ENCODE measurements around the gene KCMF1.

The KCMF1 gene

GRCh38 chr2:84980263-84980983, 9.5 kb downstream of the KCMF1 start:
- no peak for DNase-seq (ENCODE audit: low read depth in 3 of 3, low spot score in 1 of 3)

- DNase-seq (ENCODE audit: low read depth in 3 of 3, low spot score in 1 of 3), result no peak
Observed at GRCh38 chr2:84986018-84986417, 15.1 kb downstream of the KCMF1 start.

- no peak for DNase-seq (ENCODE audit: low read depth in 3 of 3, low spot score in 1 of 3)
Observed at GRCh38 chr2:84989422-84989821, 18.5 kb downstream of the KCMF1 start.

GRCh38 chr2:84989927-84990326, 19.0 kb downstream of the KCMF1 start:
- no peak for DNase-seq (ENCODE audit: low read depth in 3 of 3, low spot score in 1 of 3)

- DNase-seq (ENCODE audit: low read depth in 3 of 3, low spot score in 1 of 3), result no peak
Observed at GRCh38 chr2:84991404-84992160, 20.6 kb downstream of the KCMF1 start.

- DNase-seq (ENCODE audit: low read depth in 3 of 3, low spot score in 1 of 3), result no peak
Observed at GRCh38 chr2:84995826-84996225, 24.9 kb downstream of the KCMF1 start.

- DNase-seq (ENCODE audit: low read depth in 3 of 3, low spot score in 1 of 3), result no peak
Observed at GRCh38 chr2:84996909-84997308, 25.9 kb downstream of the KCMF1 start.

- no peak for DNase-seq (ENCODE audit: low read depth in 3 of 3, low spot score in 1 of 3)
Observed at GRCh38 chr2:84999553-84999955, 28.6 kb downstream of the KCMF1 start.

- no peak for DNase-seq (ENCODE audit: low read depth in 3 of 3, low spot score in 1 of 3)
Observed at GRCh38 chr2:85001595-85001994, 30.6 kb downstream of the KCMF1 start.

GRCh38 chr2:85002534-85002933, 31.6 kb downstream of the KCMF1 start:
- DNase-seq (ENCODE audit: low read depth in 3 of 3, low spot score in 1 of 3), result no peak

- DNase-seq (ENCODE audit: low read depth in 3 of 3, low spot score in 1 of 3), result no peak
Observed at GRCh38 chr2:85008252-85008651, 37.3 kb downstream of the KCMF1 start.

GRCh38 chr2:85009019-85009618, 38.2 kb downstream of the KCMF1 start:
- no peak for DNase-seq (ENCODE audit: low read depth in 3 of 3, low spot score in 1 of 3)

- no peak for DNase-seq (ENCODE audit: low read depth in 3 of 3, low spot score in 1 of 3)
Observed at GRCh38 chr2:85010404-85010803, 39.4 kb downstream of the KCMF1 start.

- DNase-seq (ENCODE audit: low read depth in 3 of 3, low spot score in 1 of 3), result no peak
Observed at GRCh38 chr2:85011098-85011497, 40.1 kb downstream of the KCMF1 start.

- DNase-seq (ENCODE audit: low read depth in 3 of 3, low spot score in 1 of 3), result no peak
Observed at GRCh38 chr2:85011747-85012146, 40.8 kb downstream of the KCMF1 start.

- no peak for DNase-seq (ENCODE audit: low read depth in 3 of 3, low spot score in 1 of 3)
Observed at GRCh38 chr2:85012431-85012830, 41.5 kb downstream of the KCMF1 start.

GRCh38 chr2:85012855-85013254, 41.9 kb downstream of the KCMF1 start:
- no peak for DNase-seq (ENCODE audit: low read depth in 3 of 3, low spot score in 1 of 3)

GRCh38 chr2:85015653-85016360, 44.8 kb downstream of the KCMF1 start:
- no peak for DNase-seq (ENCODE audit: low read depth in 3 of 3, low spot score in 1 of 3)

GRCh38 chr2:85016446-85016845, 45.5 kb downstream of the KCMF1 start:
- DNase-seq (ENCODE audit: low read depth in 3 of 3, low spot score in 1 of 3), result no peak

- no peak for DNase-seq (ENCODE audit: low read depth in 3 of 3, low spot score in 1 of 3)
Observed at GRCh38 chr2:85017411-85018048, 46.6 kb downstream of the KCMF1 start.

GRCh38 chr2:85018049-85018447, 47.1 kb downstream of the KCMF1 start:
- no peak for DNase-seq (ENCODE audit: low read depth in 3 of 3, low spot score in 1 of 3)

Data from stimulated activated CD4-positive, alpha-beta T cell treated with anti-CD3 and anti-CD28 coated beads, TNF-alpha, amount 100 ng/mL, for 1 hour (primary cell).